Thyroid gland (tissue), 4 donors: ENCODE data around the gene TBR1.

ENCODE experiments used
- CTCF ChIP-seq, 6 experiments: fragments of 200-600 bp in 3 of 6; fragments of 450-650 bp in 3 of 6; sonication (generic) in 3 of 6; IDR thresholded peaks; one replicate each; pipeline ENCODE4 v1.5.1; 2016 to 2019; ENCODE audit warnings: antibody characterized with exemption in 6 of 6, mild to moderate bottlenecking in 2 of 6, inconsistent platforms in 1 of 6, moderate library complexity in 1 of 6
- POLR2A ChIP-seq, 2 donors: fragments of 450-650 bp; IDR thresholded peaks; one replicate each; pipeline ENCODE4 v1.6.1; 2017; ENCODE audit warnings: antibody characterized with exemption in 2 of 2, mild to moderate bottlenecking in 2 of 2, moderate library complexity in 1 of 2

GRCh38 chr2:161409308-161409907 lies 6.7 kb upstream of the TBR1 start:
- TF ChIP-seq CTCF (IDR thresholded peaks at IDR 0.05) (no peak), POLR2A (IDR thresholded peaks at IDR 0.05) (no peak)
